NCI-H2196 (cell line): ENCODE results near the gene NR2F1-AS1.

Experiments
- DNase-seq: peaks from one replicate; lab custom pipeline; 2025; ENCODE audit not compliant: unreplicated experiment; lab: John Stamatoyannopoulos, UW

Gene NR2F1-AS1

DNA sequence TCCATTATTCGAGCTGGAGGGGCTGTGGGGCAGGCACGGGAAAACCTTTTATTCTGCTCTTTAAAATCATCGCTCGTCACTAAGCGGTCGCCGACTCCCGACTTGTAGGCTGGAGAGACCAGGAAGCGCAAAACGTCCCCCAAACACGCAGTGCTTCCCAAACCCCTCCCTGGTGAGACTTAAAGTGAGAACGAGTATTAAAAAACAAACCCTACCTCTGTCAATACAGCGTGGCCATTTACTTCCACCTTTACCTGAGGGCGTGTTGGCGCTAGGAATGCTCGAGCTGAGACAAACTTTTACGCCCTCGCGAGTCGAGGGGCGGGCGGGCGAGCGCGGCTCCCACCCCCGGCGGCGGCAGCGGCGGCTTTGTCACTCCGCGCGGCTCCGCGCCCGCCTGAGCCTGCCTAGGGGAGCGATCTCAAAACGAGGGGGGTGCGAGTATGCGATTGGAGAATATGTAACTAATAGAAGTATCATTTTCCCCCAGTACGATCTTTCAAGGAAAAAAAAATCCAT is at the start of gene NR2F1-AS1:
NR2F1-AS1 (minus strand) TSS at position 293 of the 519 bp plus-strand sequence.
- no peak for DNase-seq

DNA sequence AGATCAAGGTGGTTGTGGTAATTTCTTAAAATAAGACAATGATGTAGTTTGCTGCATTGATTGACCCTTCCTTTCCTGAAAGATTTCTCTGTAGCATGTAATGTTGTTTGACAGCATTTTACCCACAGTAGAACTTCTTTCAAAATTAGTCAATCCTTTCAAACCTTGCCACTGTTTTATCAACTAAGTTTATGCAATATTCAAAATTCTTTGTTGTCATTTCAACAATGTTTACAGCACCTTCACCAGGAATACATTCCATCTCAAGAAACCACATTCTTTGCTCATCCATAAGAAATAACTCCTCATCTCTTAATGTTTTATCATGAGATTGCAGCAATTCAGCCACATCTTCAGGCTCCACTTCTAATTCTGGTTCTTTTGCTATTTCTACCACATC is 45.8 kb upstream of the NR2F1-AS1 start:
- DNase-seq: no peak

DNA sequence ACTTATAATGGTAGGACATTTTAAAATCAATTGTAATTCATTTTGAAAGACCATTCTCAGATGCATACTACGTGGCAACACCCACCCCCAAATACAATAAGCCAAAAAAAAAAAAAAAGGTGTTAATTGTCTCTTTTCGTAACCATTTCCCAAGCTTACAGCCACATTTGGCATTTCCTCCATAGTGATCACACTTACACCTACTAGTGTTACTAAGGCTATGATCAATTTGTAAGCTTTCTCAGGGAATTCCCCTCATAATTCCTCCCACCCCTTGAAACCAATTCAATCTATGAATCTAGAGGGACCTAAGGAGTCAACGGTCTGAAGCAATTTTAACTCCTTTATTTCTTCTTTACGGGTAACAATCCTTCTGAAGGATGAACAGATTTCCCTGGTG is 42.1 kb upstream of the NR2F1-AS1 start:
- DNase-seq: no peak

- DNase-seq: peak; percentile 56
These were observed 41.3 kb upstream of the NR2F1-AS1 start for GRCh38 chr5:93622240-93622885.

DNA sequence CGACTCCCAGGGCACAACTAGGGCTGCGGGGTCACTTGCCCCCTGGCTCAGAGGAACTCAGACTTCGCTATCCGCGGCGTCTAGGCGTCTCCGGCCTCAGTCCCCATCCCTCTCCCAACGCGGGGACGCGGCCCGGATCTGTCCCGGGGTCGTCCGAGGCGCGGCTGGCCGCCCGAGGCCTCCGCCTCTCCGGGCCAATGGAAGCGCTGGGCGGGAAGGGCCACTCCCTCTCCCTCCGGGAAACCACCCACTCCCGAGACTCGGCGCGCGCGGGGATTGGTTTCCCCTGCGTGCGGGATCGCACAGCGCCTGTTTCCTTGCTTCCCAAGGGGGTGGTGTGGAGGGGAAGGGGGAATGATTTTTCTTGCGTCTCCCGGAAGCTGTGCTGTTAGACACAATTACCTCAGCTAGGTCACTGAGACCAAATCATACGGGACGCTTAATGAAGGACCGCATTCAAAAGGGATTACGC is 40.3 kb upstream of the NR2F1-AS1 start:
- DNase-seq: peak; percentile 51

DNA sequence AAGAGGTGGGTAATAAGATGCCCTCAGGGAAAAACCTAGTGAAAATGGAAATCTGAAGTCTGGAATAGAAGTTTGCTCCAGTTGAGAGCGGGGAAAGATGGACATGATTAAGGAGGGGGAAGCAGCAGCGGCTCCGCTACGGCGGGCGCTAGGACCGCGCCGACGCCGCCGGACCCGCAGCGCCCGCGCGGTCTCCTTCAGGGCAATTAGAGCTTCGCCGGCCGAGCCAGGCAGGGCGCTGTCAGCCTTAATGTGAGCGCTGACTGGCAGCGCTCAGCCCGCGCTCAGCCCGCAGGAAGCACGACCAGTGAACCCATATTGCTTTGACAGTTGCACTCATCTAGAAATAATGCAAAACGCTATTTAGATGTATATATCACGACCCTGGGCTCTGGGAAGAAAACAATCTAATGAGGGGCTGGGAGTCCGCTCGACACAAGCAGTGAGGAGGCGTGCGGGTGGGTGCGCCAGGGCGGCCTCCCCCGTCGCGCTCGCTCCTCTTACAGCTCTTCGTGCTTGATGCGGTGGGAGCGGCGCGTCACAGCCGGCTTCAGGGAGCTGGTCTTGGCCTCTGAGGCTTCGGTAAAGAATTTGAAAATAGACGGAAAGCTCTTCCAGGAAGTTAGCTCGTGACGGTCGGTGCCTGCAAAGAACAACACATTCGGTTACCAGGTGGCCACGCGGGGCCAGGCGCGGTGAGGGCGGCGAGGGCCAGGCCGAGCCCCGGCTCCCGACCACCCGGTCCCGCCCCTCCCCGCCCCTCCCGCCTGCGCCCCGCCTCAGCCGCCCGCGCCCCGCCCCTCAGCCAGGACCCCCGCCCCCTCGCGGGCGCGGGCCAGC is 39.7 kb upstream of the NR2F1-AS1 start:
- peak; percentile 59 for DNase-seq

GRCh38 chr5:93616538-93617174 is 35.6 kb upstream of the NR2F1-AS1 start:
- DNase-seq: no peak

GRCh38 chr5:93612855-93613243 is 31.8 kb upstream of the NR2F1-AS1 start:
- DNase-seq: no peak

- DNase-seq: peak; percentile 16
These were observed 31.2 kb upstream of the NR2F1-AS1 start for GRCh38 chr5:93611976-93612854.

DNA sequence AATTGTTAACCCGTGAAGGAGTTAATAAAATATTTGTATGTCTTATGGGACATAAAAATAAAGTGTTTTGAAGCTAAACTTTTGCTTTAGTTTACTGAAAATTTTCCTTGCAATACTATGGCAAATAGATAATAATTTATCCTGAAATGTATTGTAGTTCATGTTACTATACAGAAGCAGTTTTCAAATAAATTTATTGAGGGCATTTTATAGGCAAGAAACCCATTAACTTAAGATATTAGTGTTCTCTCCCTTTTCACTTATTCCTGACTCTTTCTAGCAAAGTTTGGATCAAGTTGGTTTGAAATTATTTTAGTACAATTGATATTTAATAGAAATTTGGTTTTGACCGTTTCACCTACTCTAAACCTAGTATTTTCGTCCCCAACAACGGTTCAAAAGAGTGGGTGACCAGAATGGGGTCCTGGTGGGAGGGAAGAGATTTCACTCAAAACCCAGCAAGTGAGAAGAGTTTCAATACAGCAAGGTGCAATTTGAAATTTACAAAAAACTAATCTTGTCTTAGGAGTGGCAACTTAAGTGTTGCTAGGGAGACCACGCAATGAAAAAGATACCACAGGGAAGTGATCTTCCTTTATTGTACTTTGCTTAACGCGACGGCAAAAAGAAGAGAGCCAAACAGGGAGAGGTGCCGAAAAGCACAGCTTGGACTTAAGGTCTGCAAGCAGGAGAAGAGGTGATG is 30.4 kb upstream of the NR2F1-AS1 start:
- no peak for DNase-seq

GRCh38 chr5:93610581-93611272 is 29.7 kb upstream of the NR2F1-AS1 start:
- no peak for DNase-seq

- DNase-seq: no peak
These were observed 28.7 kb upstream of the NR2F1-AS1 start for GRCh38 chr5:93609762-93610161.

DNA sequence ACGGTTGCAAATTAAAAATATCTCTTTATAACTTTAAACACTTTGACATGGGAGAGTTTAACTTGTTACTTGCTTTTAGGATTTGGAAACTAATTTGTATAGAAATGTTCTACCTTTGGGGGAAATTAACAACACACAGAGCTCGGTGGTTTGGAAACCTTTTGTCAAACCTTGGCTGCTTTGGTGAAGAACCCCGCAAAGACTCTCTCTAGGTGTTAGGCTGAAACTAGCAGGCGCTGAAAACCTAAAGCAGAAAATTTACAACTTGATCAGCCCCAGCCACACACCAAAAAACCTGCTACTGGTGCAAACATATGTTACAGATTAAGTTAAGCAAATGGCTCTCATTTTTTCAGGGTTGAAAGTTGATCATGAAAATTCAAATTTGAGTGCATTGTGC is 27.8 kb upstream of the NR2F1-AS1 start:
- no peak for DNase-seq

DNA sequence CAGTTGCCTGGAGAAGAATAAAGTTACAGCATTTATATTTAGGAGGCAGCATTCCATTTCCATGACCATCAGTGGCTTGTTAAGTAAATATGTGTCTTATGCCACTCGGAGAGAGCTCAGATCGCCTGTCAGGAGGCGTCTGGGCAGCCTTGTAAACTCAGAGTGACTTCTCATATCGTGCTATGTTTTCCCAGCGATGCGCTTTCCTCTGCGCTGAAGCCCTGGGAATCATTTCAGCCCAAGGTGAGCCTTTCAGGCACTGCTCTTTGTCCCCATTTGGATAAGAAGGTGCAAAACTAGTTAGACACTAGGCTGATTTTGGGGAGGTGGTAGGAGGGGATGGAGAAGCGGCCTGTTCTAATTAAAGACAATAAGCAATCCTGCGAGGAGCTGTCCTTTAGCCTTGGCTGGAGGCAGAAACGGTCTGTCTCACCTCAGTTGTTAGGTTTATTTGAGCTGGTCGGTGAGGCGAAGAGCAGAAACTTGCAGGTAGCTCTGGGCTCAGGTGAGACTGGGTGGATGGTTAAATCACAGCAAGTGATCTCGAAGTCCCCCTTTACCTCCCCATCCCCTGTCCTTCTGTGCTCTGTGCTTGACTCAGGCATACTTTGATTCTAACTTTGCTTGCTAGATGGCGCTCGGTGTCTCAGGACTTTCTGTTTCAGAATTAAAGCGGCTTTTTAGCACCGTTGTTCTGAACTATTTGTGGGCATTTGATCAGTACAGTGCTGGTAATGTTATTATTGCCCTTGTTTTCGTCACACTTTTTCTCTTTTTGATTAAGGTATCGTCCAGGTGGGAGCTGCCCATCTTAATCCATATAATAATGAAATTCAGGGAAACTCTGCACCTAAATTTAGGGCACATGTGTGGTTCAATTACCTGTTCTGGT is 26.6 kb upstream of the NR2F1-AS1 start:
- peak; percentile 45 for DNase-seq

DNA sequence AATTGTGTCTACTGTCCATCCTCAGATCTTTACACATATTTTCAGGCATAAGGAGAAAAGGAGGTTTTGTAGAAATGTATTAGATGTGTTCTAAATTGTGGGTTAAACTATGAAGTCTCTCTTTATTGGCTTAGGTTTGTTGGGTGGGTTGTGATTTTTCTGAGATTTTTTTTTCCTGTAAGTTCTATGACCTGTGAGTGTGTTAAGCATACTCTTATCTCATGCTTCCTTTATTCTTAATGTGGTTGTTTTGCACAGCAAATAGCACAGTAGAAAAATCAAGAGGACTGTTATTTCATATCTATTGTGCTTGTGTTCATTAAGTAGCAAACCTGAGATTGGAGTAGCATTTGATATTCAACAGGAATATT is 25.3 kb upstream of the NR2F1-AS1 start:
- DNase-seq: no peak

GRCh38 chr5:93604644-93605515 is 23.9 kb upstream of the NR2F1-AS1 start:
- no peak for DNase-seq

GRCh38 chr5:93603793-93604643 is 23.0 kb upstream of the NR2F1-AS1 start:
- no peak for DNase-seq
